ENCODE data around the gene UBA6.

Gene UBA6

GRCh38 chr4:67685532-67685859 is 15.5 kb downstream of the UBA6 start:
- TF ChIP-seq FOXA1 (IDR thresholded peaks at IDR 0.05) (no peak), ARNT (IDR thresholded peaks at IDR 0.05) (no peak), BHLHE40 (IDR thresholded peaks at IDR 0.05; ENCODE audit: borderline replicate concordance) (no peak), FOXM1 (IDR thresholded peaks at IDR 0.05; ENCODE audit: borderline replicate concordance) (no peak), TARDBP (IDR thresholded peaks at IDR 0.05) (no peak), LEF1 (IDR thresholded peaks at IDR 0.05; ENCODE audit: borderline replicate concordance) (no peak), NFRKB (IDR thresholded peaks at IDR 0.05) (no peak), ZNF384 (IDR thresholded peaks at IDR 0.05) (no peak), CTBP1 (IDR thresholded peaks at IDR 0.05; ENCODE audit: borderline replicate concordance) (no peak), L3MBTL2 (conservative IDR thresholded peaks at IDR 0.05) (no peak), SUZ12 (IDR thresholded peaks at IDR 0.05) (no peak), ELF4 (IDR thresholded peaks at IDR 0.05) (no peak)
- no peak for DNase-seq (ENCODE audit: extremely low spot score)
- CTCF ChIA-PET: no interaction called here
- POLR2A ChIA-PET: no interaction called here

- ChIA-PET CTCF (no interaction called here), POLR2A (no interaction called here)
- DNase-seq (ENCODE audit: extremely low spot score): no peak
- TF ChIP-seq ELF4 (IDR thresholded peaks at IDR 0.05) (no peak), NFRKB (IDR thresholded peaks at IDR 0.05) (no peak), BHLHE40 (IDR thresholded peaks at IDR 0.05; ENCODE audit: borderline replicate concordance) (no peak), ZNF384 (IDR thresholded peaks at IDR 0.05) (no peak), HDGF (IDR thresholded peaks at IDR 0.05; ENCODE audit: borderline replicate concordance) (no peak), LEF1 (IDR thresholded peaks at IDR 0.05; ENCODE audit: borderline replicate concordance) (no peak), FOXA1 (IDR thresholded peaks at IDR 0.05) (no peak), PKNOX1 (IDR thresholded peaks at IDR 0.05) (no peak), FOXM1 (IDR thresholded peaks at IDR 0.05; ENCODE audit: borderline replicate concordance) (no peak), FOXK2 (IDR thresholded peaks at IDR 0.05) (no peak), ARNT (IDR thresholded peaks at IDR 0.05) (no peak), L3MBTL2 (conservative IDR thresholded peaks at IDR 0.05) (no peak), SP1 (IDR thresholded peaks at IDR 0.05) (no peak), SUZ12 (IDR thresholded peaks at IDR 0.05) (no peak), TARDBP (IDR thresholded peaks at IDR 0.05) (no peak), CTBP1 (IDR thresholded peaks at IDR 0.05; ENCODE audit: borderline replicate concordance) (no peak)
Measured at GRCh38 chr4:67684839-67685531, 16.0 kb downstream of the UBA6 start.

- CTCF ChIA-PET: no interaction called here
- POLR2A ChIA-PET: no interaction called here
- TF ChIP-seq TARDBP (IDR thresholded peaks at IDR 0.05) (no peak), LEF1 (IDR thresholded peaks at IDR 0.05; ENCODE audit: borderline replicate concordance) (no peak), PKNOX1 (IDR thresholded peaks at IDR 0.05) (no peak), ZNF384 (IDR thresholded peaks at IDR 0.05) (no peak), HDGF (IDR thresholded peaks at IDR 0.05; ENCODE audit: borderline replicate concordance) (no peak), L3MBTL2 (conservative IDR thresholded peaks at IDR 0.05) (no peak), FOXM1 (IDR thresholded peaks at IDR 0.05; ENCODE audit: borderline replicate concordance) (no peak), FOXA1 (IDR thresholded peaks at IDR 0.05) (no peak), BHLHE40 (IDR thresholded peaks at IDR 0.05; ENCODE audit: borderline replicate concordance) (no peak), FOXK2 (IDR thresholded peaks at IDR 0.05) (no peak), ELF4 (IDR thresholded peaks at IDR 0.05) (no peak), NFRKB (IDR thresholded peaks at IDR 0.05) (no peak), CTBP1 (IDR thresholded peaks at IDR 0.05; ENCODE audit: borderline replicate concordance) (no peak), SUZ12 (IDR thresholded peaks at IDR 0.05) (no peak), SP1 (IDR thresholded peaks at IDR 0.05) (no peak), ARNT (IDR thresholded peaks at IDR 0.05) (no peak)
- no peak for DNase-seq (ENCODE audit: extremely low spot score)
Measured at GRCh38 chr4:67682266-67682665, 18.7 kb downstream of the UBA6 start.

- POLR2A ChIA-PET: no interaction called here
- TF ChIP-seq ELF4 (IDR thresholded peaks at IDR 0.05) (no peak), FOXK2 (IDR thresholded peaks at IDR 0.05) (no peak), HDGF (IDR thresholded peaks at IDR 0.05; ENCODE audit: borderline replicate concordance) (no peak), SP1 (IDR thresholded peaks at IDR 0.05) (no peak), PKNOX1 (IDR thresholded peaks at IDR 0.05) (no peak), L3MBTL2 (conservative IDR thresholded peaks at IDR 0.05) (no peak), ARNT (IDR thresholded peaks at IDR 0.05) (no peak), FOXA1 (IDR thresholded peaks at IDR 0.05) (no peak), LEF1 (IDR thresholded peaks at IDR 0.05; ENCODE audit: borderline replicate concordance) (no peak), ZNF384 (IDR thresholded peaks at IDR 0.05) (no peak), CTBP1 (IDR thresholded peaks at IDR 0.05; ENCODE audit: borderline replicate concordance) (no peak), SUZ12 (IDR thresholded peaks at IDR 0.05) (no peak), FOXM1 (IDR thresholded peaks at IDR 0.05; ENCODE audit: borderline replicate concordance) (no peak), BHLHE40 (IDR thresholded peaks at IDR 0.05; ENCODE audit: borderline replicate concordance) (no peak), NFRKB (IDR thresholded peaks at IDR 0.05) (no peak), TARDBP (IDR thresholded peaks at IDR 0.05) (no peak)
- no peak for DNase-seq (ENCODE audit: extremely low spot score)
- CTCF ChIA-PET: no interaction called here
Measured at GRCh38 chr4:67680581-67681222, 20.3 kb downstream of the UBA6 start.

GRCh38 chr4:67678612-67679011 is 22.3 kb downstream of the UBA6 start:
- POLR2A ChIA-PET: no interaction called here
- no peak for DNase-seq (ENCODE audit: extremely low spot score)
- CTCF ChIA-PET: no interaction called here
- TF ChIP-seq FOXK2 (IDR thresholded peaks at IDR 0.05) (no peak), TARDBP (IDR thresholded peaks at IDR 0.05) (no peak), BHLHE40 (IDR thresholded peaks at IDR 0.05; ENCODE audit: borderline replicate concordance) (no peak), FOXA1 (IDR thresholded peaks at IDR 0.05) (no peak), L3MBTL2 (conservative IDR thresholded peaks at IDR 0.05) (no peak), ARNT (IDR thresholded peaks at IDR 0.05) (no peak), NFRKB (IDR thresholded peaks at IDR 0.05) (no peak), ELF4 (IDR thresholded peaks at IDR 0.05) (no peak), LEF1 (IDR thresholded peaks at IDR 0.05; ENCODE audit: borderline replicate concordance) (no peak), PKNOX1 (IDR thresholded peaks at IDR 0.05) (no peak), ZNF384 (IDR thresholded peaks at IDR 0.05) (no peak), SUZ12 (IDR thresholded peaks at IDR 0.05) (no peak), SP1 (IDR thresholded peaks at IDR 0.05) (no peak), FOXM1 (IDR thresholded peaks at IDR 0.05; ENCODE audit: borderline replicate concordance) (no peak), HDGF (IDR thresholded peaks at IDR 0.05; ENCODE audit: borderline replicate concordance) (no peak), CTBP1 (IDR thresholded peaks at IDR 0.05; ENCODE audit: borderline replicate concordance) (no peak)

Data from HEK293T (cell line).